HAP-1 (cell line): ENCODE measurements around the gene BSCL2.
"Not testable (repeated sequence)": the region's sequence is repeated elsewhere in the genome, so short reads cannot be mapped to it uniquely, and the experiment has no call there.

Experiments used
- DNase-seq, 2 experiments: peaks; one replicate each; pipeline ENCODE4 v3.0.0-alpha.2; 2016 to 2020; ENCODE audit warnings: low spot score in 2 of 2
- H3K27me3 ChIP-seq: fragments of 250-450 bp; sonication (Bioruptor Pico); 2 replicates; pipeline ENCODE4 v1.5.1; 2020; ENCODE audit warnings: low read depth, mild to moderate bottlenecking, moderate library complexity
- H3K36me3 ChIP-seq: fragments of 250-450 bp; sonication (Bioruptor Pico); replicated peaks from 2 replicates; pipeline ENCODE4 v1.5.1; 2020; ENCODE audit warnings: mild to moderate bottlenecking
- H3K4me1 ChIP-seq: fragments of 250-450 bp; sonication (Bioruptor Pico); 2 replicates; pipeline ENCODE4 v1.5.1; 2020; ENCODE audit warnings: mild to moderate bottlenecking
- H3K4me3 ChIP-seq: fragments of 250-450 bp; sonication (Bioruptor Pico); 2 replicates; pipeline ENCODE4 v1.5.1; 2020; ENCODE audit warnings: mild to moderate bottlenecking, moderate library complexity
- H3K9me3 ChIP-seq: fragments of 250-450 bp; sonication (Bioruptor Pico); 2 replicates; pipeline ENCODE4 v1.5.1; 2020; ENCODE audit warnings: mild to moderate bottlenecking, moderate library complexity
- in situ Hi-C: fragments of 300-500 bp; cut with MboI; formaldehyde crosslinking; loops from 3 replicates; pipeline ENCODE4 v1.14.3; 2020; ENCODE audit warnings: low sequenced_read_pairs, inconsistent platforms, mixed read lengths

BSCL2 gene

DNA sequence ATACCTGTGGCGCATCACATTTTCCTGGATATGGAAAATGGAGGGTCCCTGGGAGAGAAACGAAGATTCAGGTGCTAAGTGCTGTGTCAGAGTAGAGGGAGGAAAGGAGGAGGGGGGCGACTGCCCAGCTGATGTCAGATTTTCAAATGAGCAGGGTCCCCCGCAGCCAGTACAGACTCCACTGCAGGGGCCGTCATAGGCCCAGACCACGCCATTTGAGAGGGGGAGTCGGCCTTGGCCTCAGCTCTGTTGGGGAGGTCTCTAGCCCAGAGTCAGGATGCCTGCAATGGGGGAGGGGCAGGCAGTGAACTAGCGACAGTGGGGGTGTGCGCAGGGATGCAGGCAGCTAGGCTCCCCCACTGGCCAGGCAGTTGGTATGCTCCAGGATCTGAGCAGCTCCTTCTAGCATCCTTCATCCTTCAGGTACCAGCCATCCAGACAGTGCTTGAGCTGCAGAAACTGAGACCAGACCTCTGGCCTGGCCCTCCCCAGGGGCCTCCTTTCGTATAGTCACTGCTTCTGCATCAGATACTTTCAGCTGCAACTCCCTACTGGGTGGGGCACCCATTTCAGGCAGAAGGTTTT is at the start of gene BSCL2, which contains the start of gene GNG3:
TSS of gene BSCL2 (minus strand) at position 148 of the 585 bp plus-strand sequence. CDS start 229 bp downstream, outside the sequence.
TSS of gene GNG3 (plus strand) at position 400 of the 585 bp plus-strand sequence. CDS start 620 bp downstream, outside the sequence.
- H3K27me3 ChIP-seq, result no peaks in the 10 kb centered on the region
- in situ Hi-C loops, result no loop called here
- DNase-seq, result peak in 1 of 2 experiments; percentile 51
- peak within 1 kb of the TSS; percentile 68 for H3K4me3 ChIP-seq
- H3K4me1 ChIP-seq, result peaks cover 11% of the 10 kb centered on the region
- peaks cover 73% of the 10 kb centered on the region for H3K36me3 ChIP-seq
- no peaks in the 10 kb centered on the region for H3K9me3 ChIP-seq

DNA sequence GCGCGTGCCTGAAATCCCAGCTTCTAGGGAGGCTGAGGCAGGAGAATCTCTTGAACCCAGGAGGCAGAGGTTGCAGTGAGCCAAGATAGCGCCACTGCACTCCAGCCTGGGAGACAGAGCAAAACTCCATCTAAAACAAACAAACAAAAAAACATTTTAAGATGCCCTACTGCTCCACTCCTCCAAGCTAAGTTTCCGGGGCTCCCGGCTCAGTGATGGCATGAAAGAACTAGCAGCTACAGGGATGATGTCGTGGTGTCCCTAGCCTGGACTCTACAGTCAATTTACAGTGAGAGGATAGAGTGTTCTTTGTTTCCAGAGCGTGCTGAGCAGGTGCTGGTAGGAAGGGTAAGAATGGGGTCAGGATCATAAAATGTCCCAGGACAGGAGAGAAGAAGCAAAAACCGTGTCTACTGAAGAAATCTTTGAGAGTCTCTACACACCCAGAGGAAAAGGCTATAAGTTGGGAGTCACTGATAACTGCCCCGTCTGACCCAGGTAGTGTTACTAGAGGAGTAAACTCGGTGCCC is 47.9 kb upstream of the BSCL2 start:
- Histone ChIP-seq H3K4me3 (no peak overlapping the region), H3K9me3 (no peaks in the 10 kb centered on the region), H3K27me3 (no peaks in the 10 kb centered on the region), H3K36me3 (peaks cover 15% of the 10 kb centered on the region), H3K4me1 (peaks cover 3% of the 10 kb centered on the region; the same call in 1 of the 2 replicates)
- in situ Hi-C loops, result no loop called here
- no peak for DNase-seq

DNA sequence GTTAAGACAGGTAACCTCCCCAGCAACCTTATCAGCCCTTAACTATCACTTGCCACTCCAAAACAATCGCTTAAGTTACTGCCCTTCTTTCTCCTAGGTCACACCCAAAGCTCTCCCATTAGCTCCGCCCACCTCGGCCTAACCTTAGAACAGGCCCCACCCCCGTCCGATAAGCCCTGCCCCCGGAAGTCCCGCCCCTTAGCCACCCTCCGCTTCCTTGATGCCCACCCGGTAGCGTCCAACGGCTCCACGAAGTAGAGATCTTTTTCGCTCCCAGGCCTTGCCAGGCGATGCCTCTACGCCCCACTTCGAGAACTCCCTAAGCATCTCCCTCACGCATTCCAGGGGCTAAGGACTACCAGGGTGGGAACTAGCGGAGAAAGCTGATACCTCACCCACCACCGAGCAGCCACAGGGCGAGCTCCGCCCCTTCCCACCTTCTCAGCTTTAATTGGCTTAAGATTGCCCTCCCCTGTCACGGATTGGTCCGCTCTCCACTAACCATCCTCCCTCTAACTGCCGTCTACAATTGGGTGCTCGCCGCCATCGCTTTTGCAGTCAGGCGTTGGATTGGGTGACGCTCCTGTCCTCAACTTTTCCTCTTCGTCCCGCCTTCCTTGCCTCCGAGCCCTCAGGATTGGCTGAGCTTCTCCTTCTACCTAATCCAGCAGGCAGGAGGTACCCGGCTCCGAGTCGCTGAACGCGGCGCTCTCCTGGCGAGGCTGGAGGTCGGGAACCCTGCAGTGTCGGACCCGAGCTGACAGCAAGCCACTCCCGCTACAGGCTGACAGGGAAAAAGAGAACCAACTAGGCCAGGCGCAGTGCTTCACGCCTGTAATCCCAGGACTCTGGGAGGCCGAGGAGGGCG is 46.7 kb upstream of the BSCL2 start, which contains the start of gene ZBTB3:
TSS of gene ZBTB3 (minus strand) at position 425 of the 868 bp plus-strand sequence. CDS start 496 bp downstream, outside the sequence.
- in situ Hi-C loops, result no loop called here
- DNase-seq, result peak; percentile 98 to 100
- peaks cover 3% of the 10 kb centered on the region for H3K4me1 ChIP-seq
- H3K36me3 ChIP-seq, result peaks cover 15% of the 10 kb centered on the region
- no peaks in the 10 kb centered on the region for H3K9me3 ChIP-seq
- H3K27me3 ChIP-seq, result no peaks in the 10 kb centered on the region
- peak within 1 kb of the TSS; percentile 89 for H3K4me3 ChIP-seq

DNA sequence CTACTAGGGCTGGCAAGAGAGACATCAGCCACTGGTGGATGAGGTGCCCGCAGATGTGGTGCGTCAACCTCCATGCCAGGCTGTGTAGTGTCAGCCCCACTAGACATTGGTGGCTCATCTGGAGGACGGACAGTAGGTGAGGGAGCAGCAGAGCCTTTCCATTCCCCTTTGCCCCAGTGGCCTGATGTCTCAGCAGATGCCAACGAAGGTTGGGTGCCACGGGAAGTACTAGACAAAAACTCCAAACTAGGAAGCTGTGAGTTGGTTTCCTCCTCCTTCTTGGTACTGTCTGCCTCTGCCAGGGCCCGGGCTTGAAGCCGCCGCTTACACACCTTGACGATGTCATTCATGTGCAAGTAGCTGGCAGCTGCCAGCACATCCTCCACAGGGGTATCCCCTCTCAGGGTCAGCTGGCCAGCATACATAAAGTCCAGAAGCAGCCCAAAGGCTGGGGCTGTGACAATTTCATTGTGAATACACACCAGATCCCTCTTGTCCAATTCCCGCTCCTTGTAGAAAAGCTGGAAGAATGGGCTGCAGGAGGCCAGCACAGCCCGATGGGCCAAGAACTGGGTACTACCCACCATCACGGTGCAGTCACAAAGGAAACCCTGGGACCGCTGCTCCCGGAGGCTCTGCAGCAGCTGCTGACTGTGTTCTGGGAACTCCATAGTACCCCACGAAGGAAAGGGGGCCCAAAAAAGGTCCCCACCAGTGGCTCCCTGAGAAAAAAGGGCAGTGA is 45.9 kb upstream of the BSCL2 start:
- no peaks in the 10 kb centered on the region for H3K9me3 ChIP-seq
- H3K4me3 ChIP-seq, result peak overlapping the region; percentile 89
- H3K27me3 ChIP-seq, result no peaks in the 10 kb centered on the region
- peaks cover 8% of the 10 kb centered on the region for H3K4me1 ChIP-seq
- peaks cover 15% of the 10 kb centered on the region for H3K36me3 ChIP-seq
- in situ Hi-C loops, result no loop called here
- no peak for DNase-seq

DNA sequence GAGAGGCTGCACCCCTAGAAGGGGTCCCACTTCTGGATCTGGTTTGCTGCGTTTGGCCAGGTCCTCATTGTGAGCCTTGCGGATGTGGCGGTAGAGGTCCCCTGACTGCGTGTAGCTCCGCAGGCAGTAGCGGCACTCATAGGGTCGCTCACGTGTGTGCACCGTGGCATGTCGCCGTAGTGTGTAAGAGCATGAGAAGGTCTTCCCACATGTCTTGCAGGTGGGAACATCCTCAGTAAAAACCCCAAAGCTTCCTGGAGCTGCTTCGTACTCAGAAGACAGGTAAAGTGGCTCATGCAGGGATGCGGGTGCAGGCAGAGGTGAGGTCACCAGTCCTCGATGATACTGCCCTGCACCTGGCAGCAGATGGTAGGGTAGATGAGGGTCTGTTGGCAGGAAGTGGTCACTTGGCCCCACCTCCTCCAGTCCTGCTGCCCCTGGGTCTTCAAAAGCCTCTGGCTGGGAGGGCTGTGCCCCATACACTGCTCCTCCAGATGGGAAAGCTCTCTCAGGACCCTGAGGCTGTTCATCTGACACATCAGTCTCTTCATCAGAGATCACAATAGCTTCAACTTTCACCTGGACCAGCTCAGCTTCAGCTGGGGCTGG is 45.1 kb upstream of the BSCL2 start:
- H3K4me3 ChIP-seq, result no peak overlapping the region
- peaks cover 17% of the 10 kb centered on the region for H3K4me1 ChIP-seq
- H3K27me3 ChIP-seq, result no peaks in the 10 kb centered on the region
- no peaks in the 10 kb centered on the region for H3K9me3 ChIP-seq
- in situ Hi-C loops, result no loop called here
- DNase-seq, result no peak
- H3K36me3 ChIP-seq, result peaks cover 15% of the 10 kb centered on the region

DNA sequence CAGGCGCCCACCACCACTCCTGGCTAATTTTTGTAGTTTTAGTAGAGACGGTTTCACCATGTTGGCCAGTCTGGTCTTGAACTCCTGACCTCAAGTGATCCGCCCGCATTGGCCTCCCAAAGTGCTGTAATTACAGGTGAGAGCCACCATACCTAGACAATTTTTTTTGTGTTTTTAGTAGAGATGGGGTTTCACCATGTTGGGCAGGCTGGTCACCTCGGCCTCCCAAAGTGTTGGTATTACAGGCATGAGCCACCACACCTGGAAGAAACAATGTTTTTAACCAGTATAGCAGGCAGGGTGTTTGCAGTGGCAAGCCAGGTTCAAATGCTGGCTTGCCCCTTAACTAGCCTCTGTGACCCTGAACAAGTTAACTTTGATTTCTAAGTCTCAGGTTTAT is 42.7 kb upstream of the BSCL2 start:
- H3K9me3 ChIP-seq, DNase-seq, in situ Hi-C loops, H3K4me3 ChIP-seq, H3K27me3 ChIP-seq: not testable (repeated sequence)
- Histone ChIP-seq H3K36me3 (peaks cover 15% of the 10 kb centered on the region), H3K4me1 (peaks cover 17% of the 10 kb centered on the region)

DNA sequence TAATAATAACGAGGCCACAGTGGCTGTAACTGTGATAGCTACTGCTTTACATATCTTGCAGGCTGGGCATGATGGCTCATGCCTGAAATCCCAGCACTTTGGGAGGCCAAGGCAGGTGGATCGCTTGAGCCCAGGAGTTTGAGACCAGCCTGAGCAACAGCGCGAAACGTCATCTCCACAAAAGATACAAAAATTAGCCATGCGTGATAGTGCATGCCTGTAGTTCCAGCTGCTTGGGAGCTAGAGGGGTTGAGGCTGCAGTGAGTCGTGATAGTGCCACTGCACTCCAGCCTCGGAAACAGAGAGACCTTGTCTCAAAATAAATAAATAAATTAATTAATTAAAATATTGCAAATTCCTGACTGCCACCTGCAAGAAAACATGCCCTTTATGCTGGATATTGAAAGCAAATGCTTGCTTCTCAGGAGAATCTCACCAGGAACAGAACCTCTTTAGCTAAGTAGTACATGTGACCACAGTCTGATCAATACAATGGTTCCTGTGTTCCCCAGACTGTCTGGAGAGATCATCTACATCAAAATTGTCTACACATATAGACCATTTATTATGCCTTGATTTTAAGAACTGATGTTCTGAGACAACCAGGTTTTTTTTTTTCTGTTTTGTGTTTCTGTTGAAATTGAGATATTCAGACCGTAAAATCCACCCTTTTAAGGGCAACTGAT is 40.4 kb upstream of the BSCL2 start:
- H3K4me3 ChIP-seq, result no peak overlapping the region
- DNase-seq, result no peak
- in situ Hi-C loops, result no loop called here
- H3K4me1 ChIP-seq, result peaks cover 14% of the 10 kb centered on the region
- peaks cover 8% of the 10 kb centered on the region for H3K36me3 ChIP-seq
- no peaks in the 10 kb centered on the region for H3K9me3 ChIP-seq
- H3K27me3 ChIP-seq, result no peaks in the 10 kb centered on the region

DNA sequence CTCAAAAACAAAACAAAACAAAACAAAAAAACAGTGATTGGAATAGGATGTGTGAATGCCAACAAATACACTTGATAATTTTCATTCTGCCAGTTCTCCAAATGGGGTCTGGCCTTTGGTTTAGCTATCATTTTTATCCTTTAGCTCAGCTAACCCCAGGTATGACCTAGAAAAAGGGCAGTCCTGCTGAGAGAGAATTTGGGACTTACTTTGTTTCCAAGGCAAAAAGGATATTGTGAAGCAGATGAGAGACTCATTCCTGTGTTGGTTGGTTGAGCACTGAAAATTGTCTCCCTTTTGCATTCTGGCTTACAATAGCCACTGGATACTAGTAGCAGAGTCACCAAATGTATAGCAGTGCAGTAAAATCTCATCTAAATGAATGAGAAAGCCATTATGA is 30.0 kb upstream of the BSCL2 start:
- in situ Hi-C loops, result no loop called here
- DNase-seq, result no peak
- Histone ChIP-seq H3K27me3 (no peaks in the 10 kb centered on the region), H3K36me3 (peaks cover 47% of the 10 kb centered on the region), H3K4me3 (no peak overlapping the region), H3K4me1 (no peaks in the 10 kb centered on the region), H3K9me3 (no peaks in the 10 kb centered on the region)

DNA sequence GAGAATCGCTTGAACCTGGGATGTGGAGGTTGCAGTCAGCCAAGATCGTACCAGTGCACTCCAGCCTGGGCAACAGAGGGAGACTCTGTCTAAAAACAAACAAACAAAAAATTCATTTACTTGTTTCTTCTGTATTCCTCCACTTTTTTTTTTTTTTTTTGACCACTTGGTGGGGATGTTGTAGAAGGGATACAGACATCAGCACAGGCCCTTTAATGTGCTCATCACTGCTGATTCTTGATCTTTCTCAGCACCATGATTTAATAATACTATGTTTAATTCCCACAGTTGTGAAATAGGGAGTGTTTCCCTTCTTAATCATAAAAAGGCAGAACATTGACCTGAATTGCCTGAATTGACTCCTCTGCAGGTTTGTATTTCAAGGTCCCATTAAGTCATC is 25.6 kb upstream of the BSCL2 start:
- H3K4me3 ChIP-seq, result no peak overlapping the region
- no peaks in the 10 kb centered on the region for H3K27me3 ChIP-seq
- no peaks in the 10 kb centered on the region for H3K9me3 ChIP-seq
- H3K36me3 ChIP-seq, result peaks cover 46% of the 10 kb centered on the region
- DNase-seq, result no peak
- H3K4me1 ChIP-seq, result peaks cover 9% of the 10 kb centered on the region
- in situ Hi-C loops, result no loop called here

DNA sequence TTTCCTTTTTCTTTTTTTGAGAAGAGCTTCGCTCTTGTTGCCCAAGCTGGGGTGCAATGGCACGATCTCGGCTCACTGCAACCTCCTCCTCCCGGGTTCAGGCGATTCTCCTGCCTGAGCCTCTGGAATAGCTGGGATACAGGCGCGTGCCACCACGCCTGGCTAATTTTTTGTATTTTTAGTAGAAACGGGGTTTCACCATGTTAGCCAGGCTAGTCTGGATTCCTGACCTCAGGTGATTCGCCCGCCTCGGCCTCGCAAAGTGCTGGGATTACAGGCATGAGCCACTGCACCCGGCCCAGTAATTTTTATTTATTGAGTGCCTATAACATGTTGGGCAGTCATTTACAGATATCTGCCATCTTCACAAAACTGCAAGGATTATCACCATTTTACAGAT is 22.9 kb upstream of the BSCL2 start:
- H3K27me3 ChIP-seq, H3K9me3 ChIP-seq, in situ Hi-C loops, DNase-seq, H3K4me1 ChIP-seq: not testable (repeated sequence)
- peaks cover 43% of the 10 kb centered on the region for H3K36me3 ChIP-seq
- H3K4me3 ChIP-seq, result peak overlapping the region; percentile 57

DNA sequence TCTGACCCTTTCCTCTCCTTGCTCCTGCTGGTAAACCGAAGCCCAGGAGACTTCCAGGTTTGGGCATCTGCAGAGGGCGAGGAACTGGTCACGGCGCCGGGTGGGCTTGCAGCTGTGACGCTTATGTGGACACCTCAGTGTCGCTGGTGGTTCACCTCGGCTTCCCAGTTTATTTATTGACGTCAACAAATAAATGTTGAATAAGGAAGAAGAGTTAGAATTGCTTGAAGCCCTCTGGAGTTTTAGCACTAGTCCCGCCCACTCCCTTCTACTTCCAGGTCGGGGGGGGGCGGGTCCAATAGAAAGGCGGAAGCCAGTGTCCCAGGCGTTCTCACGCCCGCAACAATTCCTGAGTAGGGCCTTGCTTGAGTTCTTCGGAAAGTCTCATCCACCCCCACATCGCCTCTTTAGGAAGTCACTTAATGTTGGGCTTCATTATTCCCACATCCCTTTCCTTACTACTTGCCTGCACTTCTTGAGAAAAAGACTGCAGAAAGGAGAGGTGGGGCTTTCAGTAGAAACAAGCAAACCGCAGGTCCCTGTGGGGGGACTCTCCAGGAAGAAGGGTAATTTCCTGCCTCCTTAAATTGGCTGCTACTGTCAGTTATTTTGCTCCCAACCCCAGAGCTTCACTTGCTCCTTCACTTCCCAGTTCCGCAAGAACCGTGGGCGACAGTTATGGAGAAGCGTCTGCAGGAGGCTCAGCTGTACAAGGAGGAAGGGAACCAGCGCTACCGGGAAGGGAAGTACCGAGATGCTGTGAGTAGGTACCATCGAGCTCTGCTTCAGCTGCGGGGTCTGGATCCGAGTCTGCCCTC is 21.2 kb upstream of the BSCL2 start, which contains the start of gene TTC9C:
TSS of gene TTC9C (plus strand) at position 316 of the 818 bp plus-strand sequence. CDS start at position 679, 363 bp downstream.
- peaks cover 43% of the 10 kb centered on the region for H3K36me3 ChIP-seq
- in situ Hi-C loops, result loop anchor here (10.0 kb wide), 1 partner anchor 146 kb away; no protein-coding TSS in a partner anchor
- H3K4me3 ChIP-seq, result peak within 1 kb of the TSS; percentile 57

DNA sequence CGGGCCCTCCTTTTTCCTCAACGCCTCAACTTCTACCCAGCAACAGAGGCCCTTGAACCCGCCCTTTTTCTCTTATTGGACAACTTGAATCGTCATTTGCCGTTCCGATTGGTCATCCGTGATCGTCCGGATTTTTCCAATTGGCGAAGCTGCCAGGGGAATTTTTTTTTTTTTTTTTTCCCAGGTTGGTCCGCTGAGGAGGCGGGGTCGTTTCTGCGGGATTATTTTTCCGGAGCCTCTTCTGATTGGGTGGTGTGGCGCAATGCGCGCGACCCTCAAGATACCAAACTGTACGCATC is 20.6 kb upstream of the BSCL2 start:
- in situ Hi-C loops, result loop anchor here (10.0 kb wide), 1 partner anchor 147 kb away; no protein-coding TSS in a partner anchor
- H3K4me3 ChIP-seq, result peak overlapping the region; percentile 57
- DNase-seq, result peak; percentile 94 to 98
- peaks cover 9% of the 10 kb centered on the region for H3K4me1 ChIP-seq
- H3K36me3 ChIP-seq, result peaks cover 43% of the 10 kb centered on the region
- H3K9me3 ChIP-seq, result no peaks in the 10 kb centered on the region
- H3K27me3 ChIP-seq, result no peaks in the 10 kb centered on the region

More for the DNA sequence above, 21.2 kb upstream of the BSCL2 start, which contains the start of gene TTC9C:
- Histone ChIP-seq H3K9me3 (no peaks in the 10 kb centered on the region), H3K27me3 (no peaks in the 10 kb centered on the region), H3K4me1 (peaks cover 9% of the 10 kb centered on the region)
- peak; percentile 78 to 94 for DNase-seq
